NT2/D1 (cell line): ENCODE data around the gene TLE4.
"Not testable (repeated sequence)": the region's sequence is repeated elsewhere in the genome, so short reads cannot be mapped to it uniquely, and the experiment has no call there.

Source experiments
- DNase-seq: peaks from one replicate; pipeline ENCODE4 v3.0.0-alpha.2; 2011; ENCODE audit warnings: low read depth, low spot score
- H3K27me3 ChIP-seq: 2 replicates; pipeline ENCODE4 v1.6.0; 2011; ENCODE audit warnings: mild to moderate bottlenecking; ENCODE audit not compliant: insufficient read length, insufficient read depth
- H3K36me3 ChIP-seq: 2 replicates; pipeline ENCODE4 v1.6.1; 2011; ENCODE audit warnings: mild to moderate bottlenecking, low read length, mixed read lengths; ENCODE audit not compliant: insufficient read depth, insufficient read length
- H3K4me1 ChIP-seq: 2 replicates; pipeline ENCODE4 v1.5.1; 2011; ENCODE audit not compliant: insufficient read depth, insufficient read length
- H3K4me3 ChIP-seq: 2 replicates; pipeline ENCODE4 v1.5.1; 2011; ENCODE audit warnings: low read depth; ENCODE audit not compliant: insufficient read length
- H3K9ac ChIP-seq: 2 replicates; pipeline ENCODE4 v1.6.0; 2011; ENCODE audit warnings: low read depth; ENCODE audit not compliant: insufficient read length
- H3K9me3 ChIP-seq: 2 replicates; pipeline ENCODE4 v1.5.1; 2011; ENCODE audit warnings: mild to moderate bottlenecking, low read length; ENCODE audit not compliant: insufficient read depth
- SUZ12 ChIP-seq: IDR thresholded peaks from 2 replicates; pipeline ENCODE4 v1.6.1; 2011; ENCODE audit not compliant: insufficient read length, insufficient read depth; ENCODE audit errors: extremely low read depth
- YY1 ChIP-seq: IDR thresholded peaks from 2 replicates; pipeline ENCODE4 v1.6.1; 2011; ENCODE audit not compliant: insufficient read length, insufficient read depth
- ZNF274 ChIP-seq: IDR thresholded peaks from 2 replicates; pipeline ENCODE4 v1.6.1; 2011; ENCODE audit warnings: mild to moderate bottlenecking, low read depth, low read length

Gene TLE4

GRCh38 chr9:79642671-79643070, 70.9 kb downstream of the TLE4 start:
- no peak for DNase-seq
- H3K27me3 ChIP-seq = no peaks in the 10 kb centered on the region
- no peak for TF ChIP-seq SUZ12
- TF ChIP-seq ZNF274 = no peak
- TF ChIP-seq YY1 = no peak
- peaks cover 21% of the 10 kb centered on the region for H3K9me3 ChIP-seq
- peaks cover 7% of the 10 kb centered on the region for H3K36me3 ChIP-seq
- H3K4me3 ChIP-seq = no peak overlapping the region
- H3K4me1 ChIP-seq = no peaks in the 10 kb centered on the region
- H3K9ac ChIP-seq = no peak overlapping the region

- Histone ChIP-seq H3K9me3 (peaks cover 21% of the 10 kb centered on the region), H3K27me3 (no peaks in the 10 kb centered on the region), H3K9ac (no peak overlapping the region), H3K4me1 (no peaks in the 10 kb centered on the region), H3K36me3 (peaks cover 7% of the 10 kb centered on the region), H3K4me3 (no peak overlapping the region)
- no peak for DNase-seq
- no peak for TF ChIP-seq SUZ12
- no peak for TF ChIP-seq YY1
- TF ChIP-seq ZNF274 = no peak
Observed at GRCh38 chr9:79644048-79644447, 72.3 kb downstream of the TLE4 start.

- Histone ChIP-seq H3K4me3 (no peak overlapping the region), H3K9ac (no peak overlapping the region), H3K4me1 (no peaks in the 10 kb centered on the region), H3K9me3 (peaks cover 21% of the 10 kb centered on the region), H3K36me3 (peaks cover 7% of the 10 kb centered on the region), H3K27me3 (no peaks in the 10 kb centered on the region)
- no peak for TF ChIP-seq SUZ12
- TF ChIP-seq ZNF274 = no peak
- TF ChIP-seq YY1 = no peak
- no peak for DNase-seq
Observed at GRCh38 chr9:79644601-79645000, 72.8 kb downstream of the TLE4 start.

- peaks cover 21% of the 10 kb centered on the region for H3K9me3 ChIP-seq
- no peaks in the 10 kb centered on the region for H3K4me1 ChIP-seq
- no peaks in the 10 kb centered on the region for H3K27me3 ChIP-seq
- H3K36me3 ChIP-seq = peaks cover 7% of the 10 kb centered on the region
- no peak for DNase-seq
- TF ChIP-seq YY1 (no peak), SUZ12 (no peak), ZNF274 (no peak)
- H3K4me3 ChIP-seq = no peak overlapping the region
- H3K9ac ChIP-seq = no peak overlapping the region
Observed at GRCh38 chr9:79645110-79645509, 73.3 kb downstream of the TLE4 start.

- TF ChIP-seq SUZ12 = no peak
- TF ChIP-seq YY1 = no peak
- Histone ChIP-seq H3K9ac (no peak overlapping the region), H3K4me3 (no peak overlapping the region), H3K36me3 (peaks cover 7% of the 10 kb centered on the region), H3K9me3 (peaks cover 21% of the 10 kb centered on the region), H3K4me1 (no peaks in the 10 kb centered on the region), H3K27me3 (no peaks in the 10 kb centered on the region)
- no peak for DNase-seq
Observed at GRCh38 chr9:79646096-79646495, 74.3 kb downstream of the TLE4 start.

GRCh38 chr9:79651251-79651795, 79.6 kb downstream of the TLE4 start:
- TF ChIP-seq SUZ12 (no peak), YY1 (no peak), ZNF274 (no peak)
- no peak for DNase-seq
- H3K9ac ChIP-seq = no peak overlapping the region
- no peaks in the 10 kb centered on the region for H3K36me3 ChIP-seq
- no peaks in the 10 kb centered on the region for H3K27me3 ChIP-seq
- H3K9me3 ChIP-seq = no peaks in the 10 kb centered on the region
- no peak overlapping the region for H3K4me3 ChIP-seq
- no peaks in the 10 kb centered on the region for H3K4me1 ChIP-seq

- H3K9me3 ChIP-seq = no peaks in the 10 kb centered on the region
- DNase-seq = no peak
Observed at GRCh38 chr9:79652598-79652997, 80.8 kb downstream of the TLE4 start.

GRCh38 chr9:79654591-79655382, 83.0 kb downstream of the TLE4 start:
- not testable (repeated sequence) for H3K27me3 ChIP-seq, DNase-seq, H3K4me1 ChIP-seq, H3K9me3 ChIP-seq, H3K9ac ChIP-seq, H3K4me3 ChIP-seq
- H3K36me3 ChIP-seq = peaks cover 11% of the 10 kb centered on the region

More at GRCh38 chr9:79652598-79652997, 80.8 kb downstream of the TLE4 start:
- no peak for TF ChIP-seq ZNF274
- no peak for TF ChIP-seq SUZ12
- no peak for TF ChIP-seq YY1
- no peak overlapping the region for H3K9ac ChIP-seq
- no peaks in the 10 kb centered on the region for H3K27me3 ChIP-seq
- H3K4me3 ChIP-seq = no peak overlapping the region
- peaks cover 10% of the 10 kb centered on the region for H3K36me3 ChIP-seq
- no peaks in the 10 kb centered on the region for H3K4me1 ChIP-seq
